Measurements from ENCODE around the gene ZNF804B.

ZNF804B gene

GRCh38 chr7:88922944-88923343, 163.4 kb downstream of the ZNF804B start:
- DNase-seq (ENCODE audit: low read depth, low spot score): no peak
- H3K4me3 ChIP-seq (ENCODE audit: low read depth, low read length): no peak overlapping the region
- ChIA-PET POLR2A (no interaction called here), CTCF (interaction anchor here (0.5 kb wide), 1 partner anchor 9 kb away, joined by 3 read pairs; no protein-coding TSS in a partner anchor)
- TF ChIP-seq CTCF (IDR thresholded peaks at IDR 0.05; ENCODE audit: insufficient read depth, low read length, missing control alignments): no peak

GRCh38 chr7:88928276-88928675, 168.8 kb downstream of the ZNF804B start:
- POLR2A ChIA-PET: no interaction called here
- H3K4me3 ChIP-seq (ENCODE audit: low read depth, low read length): no peak overlapping the region
- CTCF ChIA-PET: no interaction called here
- DNase-seq (ENCODE audit: low read depth, low spot score): no peak
- no peak for TF ChIP-seq CTCF (IDR thresholded peaks at IDR 0.05; ENCODE audit: insufficient read depth, low read length, missing control alignments)

- H3K4me3 ChIP-seq (ENCODE audit: low read depth, low read length): no peak overlapping the region
- CTCF ChIA-PET: no interaction called here
- no peak for TF ChIP-seq CTCF (IDR thresholded peaks at IDR 0.05; ENCODE audit: insufficient read depth, low read length, missing control alignments)
- POLR2A ChIA-PET: no interaction called here
- no peak for DNase-seq (ENCODE audit: low read depth, low spot score)
Measured at GRCh38 chr7:88929719-88930118, 170.2 kb downstream of the ZNF804B start.

GRCh38 chr7:88933285-88933684, 173.8 kb downstream of the ZNF804B start:
- CTCF ChIA-PET: no interaction called here

GRCh38 chr7:88942815-88943501, 183.5 kb downstream of the ZNF804B start:
- ChIA-PET POLR2A (no interaction called here), CTCF (no interaction called here)
- DNase-seq (ENCODE audit: low read depth, low spot score): no peak
- no peak for TF ChIP-seq CTCF (IDR thresholded peaks at IDR 0.05; ENCODE audit: insufficient read depth, low read length, missing control alignments)
- no peak overlapping the region for H3K4me3 ChIP-seq (ENCODE audit: low read depth, low read length)

More at GRCh38 chr7:88933285-88933684, 173.8 kb downstream of the ZNF804B start:
- DNase-seq (ENCODE audit: low read depth, low spot score): no peak
- no peak overlapping the region for H3K4me3 ChIP-seq (ENCODE audit: low read depth, low read length)
- TF ChIP-seq CTCF (IDR thresholded peaks at IDR 0.05; ENCODE audit: insufficient read depth, low read length, missing control alignments): no peak
- POLR2A ChIA-PET: no interaction called here

- POLR2A ChIA-PET: no interaction called here
- CTCF ChIA-PET: no interaction called here
- H3K4me3 ChIP-seq (ENCODE audit: low read depth, low read length): no peak overlapping the region
- TF ChIP-seq CTCF (IDR thresholded peaks at IDR 0.05; ENCODE audit: insufficient read depth, low read length, missing control alignments): no peak
- DNase-seq (ENCODE audit: low read depth, low spot score): no peak
Measured at GRCh38 chr7:88951826-88952225, 192.3 kb downstream of the ZNF804B start.
